MM.1S (cell line): Measurements from ENCODE around the gene LCP1.

ENCODE experiments used
- CTCF ChIP-seq: fragments of 300-600 bp; sonication (generic); IDR thresholded peaks from 2 replicates; pipeline ENCODE4 v1.5.1; 2016; ENCODE audit warnings: antibody characterized with exemption, low read length, mixed read lengths
- EZH2 ChIP-seq: fragments of 300-600 bp; sonication (generic); optimal IDR thresholded peaks from 2 replicates; pipeline ENCODE3; 2017; ENCODE audit warnings: low read depth, mild to moderate bottlenecking, antibody characterized with exemption, low read length, mixed read lengths

- TF ChIP-seq CTCF, result no peak
- TF ChIP-seq EZH2, result no peak
Measured at GRCh38 chr13:46179491-46179908, 2.5 kb downstream of the LCP1 start.
